IMR-90 (cell line): ENCODE measurements around the gene ANP32A. TPM values are rescaled to one million over a fixed set of nuclear protein-coding genes. Genes with fewer than 3 reads are reported as not detected.

Source experiments
- ATAC-seq: fragments of 200-7000 bp; cut with Tn5 transposase; 2 replicates; pipeline ENCODE4 v1.9.1; 2020; ENCODE audit warnings: low read depth, mild to moderate bottlenecking, moderate library complexity
- BruUV-seq: library from RNA; stranded (reverse); fragments of 400-500 nt; replicated peaks from 2 replicates; lab custom pipeline; 2021; lab: Mats Ljungman, UMichigan
- CTCF ChIA-PET: fragments of 300-600 bp; formaldehyde crosslinking; extraction: SDS; loops from one replicate; lab custom pipeline; 2021; ENCODE audit warnings: antibody characterized with exemption; lab: Yijun Ruan, JAX
- POLR2A ChIA-PET: fragments of 300-600 bp; sonication (Branson Sonifier 250); formaldehyde crosslinking; loops from one replicate; lab custom pipeline; 2022; ENCODE audit warnings: antibody characterized with exemption; ENCODE audit not compliant: unreplicated experiment; lab: Charles Lee
- DNase-seq: peaks from one replicate; pipeline ENCODE4 v3.0.0; 2013
- H2AFZ ChIP-seq: replicated peaks from 2 replicates; pipeline ENCODE3; 2013; ENCODE audit warnings: low read length, mild to moderate bottlenecking; ENCODE audit not compliant: poor library complexity
- H2AK5ac ChIP-seq: 2 replicates; pipeline ENCODE4 v1.6.1; 2013; ENCODE audit warnings: low read depth, low read length, inconsistent platforms
- H2AK9ac ChIP-seq: replicated peaks from 2 replicates; pipeline ENCODE3; 2013; ENCODE audit warnings: mild to moderate bottlenecking, low read depth, low read length, moderate library complexity; ENCODE audit not compliant: poor library complexity
- H2BK120ac ChIP-seq: 2 replicates; pipeline ENCODE4 v1.6.1; 2013; ENCODE audit warnings: low read depth, low read length, inconsistent platforms
- H2BK15ac ChIP-seq: 3 replicates; pipeline ENCODE4 v1.6.1; 2013; ENCODE audit warnings: low read depth, low read length, inconsistent platforms
- H2BK20ac ChIP-seq: 2 replicates; pipeline ENCODE4 v1.6.1; 2013; ENCODE audit warnings: low read depth, mild to moderate bottlenecking, inconsistent platforms, low read length, moderate library complexity
- H2BK5ac ChIP-seq: 2 replicates; pipeline ENCODE4 v1.6.1; 2013; ENCODE audit warnings: mild to moderate bottlenecking, low read depth, low read length, inconsistent platforms; ENCODE audit not compliant: poor library complexity, severe bottlenecking
- H3K14ac ChIP-seq: replicated peaks from 2 replicates; pipeline ENCODE4 v1.6.1; 2013; ENCODE audit warnings: low read depth, low read length, inconsistent platforms
- H3K18ac ChIP-seq: 2 replicates; pipeline ENCODE4 v1.6.1; 2013; ENCODE audit warnings: low read depth, low read length, control low read depth
- H3K23ac ChIP-seq: 2 replicates; pipeline ENCODE4 v1.6.1; 2013; ENCODE audit warnings: low read depth, low read length, inconsistent platforms
- H3K27ac ChIP-seq: 2 replicates; pipeline ENCODE4 v1.5.1; 2013; ENCODE audit warnings: mild to moderate bottlenecking, control low read depth, low read length; ENCODE audit not compliant: insufficient read depth
- H3K27me3 ChIP-seq: 2 replicates; pipeline ENCODE4 v1.6.1; 2013; ENCODE audit warnings: low read length; ENCODE audit not compliant: control insufficient read depth, insufficient read depth
- H3K36me3 ChIP-seq: 2 replicates; pipeline ENCODE4 v1.6.1; 2013; ENCODE audit warnings: low read length, mixed read lengths; ENCODE audit not compliant: control insufficient read depth, insufficient read depth
- H3K4ac ChIP-seq: 2 replicates; pipeline ENCODE4 v1.6.1; 2013; ENCODE audit warnings: low read depth, low read length, inconsistent platforms
- H3K4me1 ChIP-seq: 2 replicates; pipeline ENCODE4 v1.6.1; 2013; ENCODE audit warnings: low read length, mixed read lengths; ENCODE audit not compliant: control insufficient read depth, insufficient read depth
- H3K4me2 ChIP-seq: 2 replicates; pipeline ENCODE4 v1.6.1; 2013; ENCODE audit warnings: low read depth, mild to moderate bottlenecking, control low read depth, low read length, moderate library complexity
- H3K4me3 ChIP-seq: 2 replicates; pipeline ENCODE4 v1.5.1; 2013; ENCODE audit warnings: low read depth, mild to moderate bottlenecking, control low read depth, low read length, moderate library complexity; ENCODE audit not compliant: insufficient read depth
- H3K56ac ChIP-seq: 2 replicates; pipeline ENCODE4 v1.6.1; 2013; ENCODE audit warnings: low read length, inconsistent platforms; ENCODE audit not compliant: insufficient read depth; ENCODE audit errors: extremely low read depth
- H3K79me1 ChIP-seq, 2 experiments: 2 replicates each; pipeline ENCODE4 v1.6.1; 2013; ENCODE audit warnings: low read length in 2 of 2, inconsistent platforms in 1 of 2, low read depth in 1 of 2
- H3K9ac ChIP-seq: 2 replicates; pipeline ENCODE4 v1.6.1; 2013; ENCODE audit warnings: low read depth, low read length, control low read depth
- H3K9me1 ChIP-seq: 2 replicates; pipeline ENCODE4 v1.6.1; 2013; ENCODE audit warnings: low read length, inconsistent platforms; ENCODE audit not compliant: insufficient read depth
- H3K9me3 ChIP-seq: 2 replicates; pipeline ENCODE4 v1.6.1; 2013; ENCODE audit warnings: low read length; ENCODE audit not compliant: control insufficient read depth, insufficient read depth
- H4K20me1 ChIP-seq: 2 replicates; pipeline ENCODE4 v1.6.1; 2013; ENCODE audit warnings: low read length, inconsistent platforms; ENCODE audit not compliant: insufficient read depth
- H4K5ac ChIP-seq: 2 replicates; pipeline ENCODE4 v1.6.1; 2013; ENCODE audit warnings: mild to moderate bottlenecking, low read depth, low read length, control low read depth
- H4K8ac ChIP-seq, 2 experiments: 2 replicates each; pipeline ENCODE4 v1.6.1; 2013; ENCODE audit warnings: low read depth in 2 of 2, low read length in 2 of 2, control low read depth in 1 of 2, inconsistent platforms in 1 of 2
- H4K91ac ChIP-seq: 2 replicates; pipeline ENCODE4 v1.6.1; 2013; ENCODE audit warnings: low read depth, low read length, inconsistent platforms; ENCODE audit not compliant: insufficient read depth
- BHLHE40 ChIP-seq: fragments of 150-350 bp; IDR thresholded peaks from 2 replicates; pipeline ENCODE4 v1.6.1; 2016; ENCODE audit warnings: mild to moderate bottlenecking, low read depth, low read length
- CEBPB ChIP-seq: IDR thresholded peaks from 2 replicates; pipeline ENCODE4 v1.6.1; 2012; ENCODE audit warnings: low read depth, low read length, improper control_type of control experiment
- CHD1 ChIP-seq: IDR thresholded peaks from 2 replicates; pipeline ENCODE4 v1.6.1; 2012; ENCODE audit warnings: low read depth, low read length, improper control_type of control experiment
- FOS ChIP-seq: fragments of 150-350 bp; IDR thresholded peaks from 2 replicates; pipeline ENCODE4 v1.6.1; 2016; ENCODE audit warnings: low read depth, low read length
- MAFK ChIP-seq: IDR thresholded peaks from 2 replicates; pipeline ENCODE4 v1.6.1; 2012; ENCODE audit warnings: low read depth, low read length, improper control_type of control experiment
- MAZ ChIP-seq: IDR thresholded peaks from 2 replicates; pipeline ENCODE4 v1.6.1; 2012; ENCODE audit warnings: low read depth, mild to moderate bottlenecking, low read length, improper control_type of control experiment, moderate library complexity, borderline replicate concordance
- MXI1 ChIP-seq: IDR thresholded peaks from 2 replicates; pipeline ENCODE4 v1.6.1; 2012; ENCODE audit warnings: low read depth, mild to moderate bottlenecking, low read length, moderate library complexity, borderline replicate concordance
- NFE2L2 ChIP-seq: fragments of 150-350 bp; IDR thresholded peaks from 2 replicates; pipeline ENCODE4 v1.6.1; 2016; ENCODE audit warnings: low read depth, mild to moderate bottlenecking, low read length
- POLR2A ChIP-seq: IDR thresholded peaks from 2 replicates; pipeline ENCODE4 v1.6.1; 2012; ENCODE audit warnings: mild to moderate bottlenecking, low read depth, low read length
- RAD21 ChIP-seq: IDR thresholded peaks from 2 replicates; pipeline ENCODE4 v1.6.1; 2012; ENCODE audit warnings: low read length, improper control_type of control experiment
- RCOR1 ChIP-seq: IDR thresholded peaks from 2 replicates; pipeline ENCODE4 v1.6.1; 2012; ENCODE audit warnings: mild to moderate bottlenecking, low read length, improper control_type of control experiment; ENCODE audit not compliant: insufficient replicate concordance
- RFX5 ChIP-seq: IDR thresholded peaks from 2 replicates; pipeline ENCODE4 v1.8.0; 2012; ENCODE audit warnings: low read depth, mild to moderate bottlenecking, low read length, moderate library complexity
- SMC3 ChIP-seq: fragments of 150-350 bp; IDR thresholded peaks from 2 replicates; pipeline ENCODE4 v1.6.1; 2016; ENCODE audit warnings: low read depth, mild to moderate bottlenecking, antibody characterized with exemption, low read length, moderate library complexity
- WGBS, 2 experiments: methylation state at CpG; one replicate each; pipeline versions ENCODE4 v1.1.5 to v1.1.7; 2013; ENCODE audit warnings: missing lambda C conversion rate in 2 of 2; ENCODE audit not compliant: insufficient read length in 1 of 2; ENCODE audit errors: extremely low coverage in 2 of 2; 5-methylcytosine and 5-hydroxymethylcytosine counted together
- dilution Hi-C: fragments of 300-500 bp; cut with HindIII; formaldehyde crosslinking; loops from one replicate; pipeline ENCODE4 v1.14.3; 2018; ENCODE audit warnings: low sequenced_read_pairs; ENCODE audit not compliant: unreplicated experiment
- in situ Hi-C: fragments of 300-500 bp; cut with MboI; formaldehyde crosslinking; loops from 3 replicates; pipeline ENCODE4 v1.14.3; 2019; ENCODE audit warnings: low sequenced_read_pairs, inconsistent platforms, mixed read lengths
- intact Hi-C: fragments of 100-400 bp; cut with micrococcal nuclease; formaldehyde crosslinking; loops from 2 replicates; pipeline ENCODE4 v1.10.0; 2022
- polyA plus RNA-seq, 3 experiments: library from polyadenylated mRNA; depleted of rRNA; stranded (reverse); fragments of >200 nt; gene quantifications; 2 replicates each; pipeline ENCODE4 v1.2.3, GENCODE V29; 2012; ENCODE audit warnings: low replicate concordance in 1 of 3
- total RNA-seq: library from RNA; depleted of rRNA; stranded (reverse); fragments of >200 nt; gene quantifications from 2 replicates; pipeline ENCODE4 v1.2.3, GENCODE V29; 2012
- TF ChIP-seq, protein P1 (sequence below): fragments of 150-350 bp; IDR thresholded peaks from 2 replicates; pipeline ENCODE4 v1.6.1; 2016; ENCODE audit warnings: low read depth, mild to moderate bottlenecking, low read length, moderate library complexity, borderline replicate concordance
- TF ChIP-seq, protein P2 (sequence below): fragments of 150-350 bp; IDR thresholded peaks from 2 replicates; pipeline ENCODE4 v1.6.1; 2017; ENCODE audit warnings: mild to moderate bottlenecking, antibody characterized with exemption, low read length, low read depth

The ANP32A gene
- total and polyA plus RNA-seq, 2 of the 4 experiments (the other 2 are of a cell fraction) = 62.4 to 72.8 TPM

DNA sequence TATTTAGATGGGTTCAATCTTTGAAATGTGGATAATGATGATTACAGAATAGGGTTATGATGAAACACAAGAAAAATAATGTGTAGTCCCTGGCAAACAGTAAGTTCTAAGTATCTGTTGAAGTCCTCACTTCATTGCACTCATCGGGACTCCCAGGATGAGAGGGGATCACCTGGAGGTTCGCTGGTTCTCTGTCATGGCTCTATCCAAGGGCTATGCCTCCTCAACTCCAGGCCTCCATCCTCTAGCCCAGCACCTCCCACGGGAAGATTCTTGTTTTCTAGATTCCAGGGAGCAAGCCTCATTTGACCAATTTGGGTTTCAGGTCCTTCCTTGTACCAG lies 45.5 kb downstream of the ANP32A start:
- ChIA-PET POLR2A (no interaction called here), CTCF (interaction anchor here (1.2 kb wide), 1 partner anchor 13 kb away, joined by 3 read pairs; no protein-coding TSS in a partner anchor)
- dilution Hi-C loops = no loop called here
- H2AK5ac ChIP-seq = no peak overlapping the region
- H3K36me3 ChIP-seq = peaks cover 14% of the 10 kb centered on the region
- H3K4me3 ChIP-seq = no peak overlapping the region
- no peak overlapping the region for H3K9ac ChIP-seq
- no peak overlapping the region for H4K8ac ChIP-seq
- no peak overlapping the region for H2AK9ac ChIP-seq
- no peak for DNase-seq
- H2BK15ac ChIP-seq = no peak overlapping the region
- H3K9me1 ChIP-seq = no peaks in the 10 kb centered on the region; the same call in 1 of the 2 replicates
- no peak; the same call in 1 of the 2 replicates for ATAC-seq
- 0 out of 2 replicates have a peak, but pooled peaks cover 2% of the 10 kb centered on the region for H3K9me3 ChIP-seq
- H3K4ac ChIP-seq = no peak overlapping the region
- H3K4me2 ChIP-seq = no peak overlapping the region
- H3K23ac ChIP-seq = no peak overlapping the region
- no peaks in the 10 kb centered on the region for H3K79me1 ChIP-seq
- H2BK120ac ChIP-seq = no peak overlapping the region
- TF ChIP-seq MAZ (no peak), RCOR1 (no peak), BHLHE40 (no peak), RFX5 (no peak), RAD21 (no peak), CEBPB (no peak), MAFK (no peak), SMC3 (no peak), POLR2A (no peak), MXI1 (no peak), NFE2L2 (no peak), CHD1 (no peak), FOS (no peak)
- TF ChIP-seq, protein P1, sequence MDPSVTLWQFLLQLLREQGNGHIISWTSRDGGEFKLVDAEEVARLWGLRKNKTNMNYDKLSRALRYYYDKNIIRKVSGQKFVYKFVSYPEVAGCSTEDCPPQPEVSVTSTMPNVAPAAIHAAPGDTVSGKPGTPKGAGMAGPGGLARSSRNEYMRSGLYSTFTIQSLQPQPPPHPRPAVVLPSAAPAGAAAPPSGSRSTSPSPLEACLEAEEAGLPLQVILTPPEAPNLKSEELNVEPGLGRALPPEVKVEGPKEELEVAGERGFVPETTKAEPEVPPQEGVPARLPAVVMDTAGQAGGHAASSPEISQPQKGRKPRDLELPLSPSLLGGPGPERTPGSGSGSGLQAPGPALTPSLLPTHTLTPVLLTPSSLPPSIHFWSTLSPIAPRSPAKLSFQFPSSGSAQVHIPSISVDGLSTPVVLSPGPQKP = no peak
- TF ChIP-seq, protein P2, sequence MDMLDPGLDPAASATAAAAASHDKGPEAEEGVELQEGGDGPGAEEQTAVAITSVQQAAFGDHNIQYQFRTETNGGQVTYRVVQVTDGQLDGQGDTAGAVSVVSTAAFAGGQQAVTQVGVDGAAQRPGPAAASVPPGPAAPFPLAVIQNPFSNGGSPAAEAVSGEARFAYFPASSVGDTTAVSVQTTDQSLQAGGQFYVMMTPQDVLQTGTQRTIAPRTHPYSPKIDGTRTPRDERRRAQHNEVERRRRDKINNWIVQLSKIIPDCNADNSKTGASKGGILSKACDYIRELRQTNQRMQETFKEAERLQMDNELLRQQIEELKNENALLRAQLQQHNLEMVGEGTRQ = no peak
- H2AFZ ChIP-seq = no peak overlapping the region
- no peak overlapping the region for H2BK5ac ChIP-seq
- H3K56ac ChIP-seq = no peak overlapping the region
- H4K5ac ChIP-seq = no peak overlapping the region
- BruUV-seq = no TSS peak
- H3K27ac ChIP-seq = no peak overlapping the region
- no peak overlapping the region for H2BK20ac ChIP-seq
- WGBS, 2 experiments = 33% methylated on average over 1 of the region's 3 CpGs; no CpG with 5 or more reads in 1 of the 2 experiments
- H3K18ac ChIP-seq = no peak overlapping the region
- in situ Hi-C loops = no loop called here
- H3K27me3 ChIP-seq = peaks cover 9% of the 10 kb centered on the region
- no peak overlapping the region for H3K14ac ChIP-seq
- no peaks in the 10 kb centered on the region; the same call in 1 of the 2 replicates for H3K4me1 ChIP-seq
- intact Hi-C loops = no loop called here
- 0 out of 2 replicates have a peak, but pooled peaks cover 2% of the 10 kb centered on the region for H4K20me1 ChIP-seq
- no peak overlapping the region for H4K91ac ChIP-seq
